Tibial artery (tissue), 4 donors: Measurements from ENCODE around the gene JAKMIP2.

Experiments
- DNase-seq, 2 donors: peaks; one replicate each; pipeline ENCODE4 v3.0.0-alpha.2; 2019
- H3K27ac ChIP-seq, 2 donors: fragments of 200-600 bp; sonication (generic) in 1 of 2; 1 replicate in 1 of 2; 2 replicates in 1 of 2; pipeline ENCODE4 v1.5.1; 2018 to 2019; ENCODE audit warnings: mild to moderate bottlenecking in 1 of 2
- H3K27me3 ChIP-seq, 2 donors: fragments of 200-600 bp; sonication (generic) in 1 of 2; one replicate each; pipeline versions ENCODE4 v1.5.1 to v1.6.0; 2016 to 2019
- H3K36me3 ChIP-seq, 3 donors: fragments of 200-600 bp; sonication (generic) in 2 of 3; one replicate each; pipeline ENCODE4 v1.5.1; 2016 to 2019; ENCODE audit warnings: mild to moderate bottlenecking in 2 of 3
- H3K4me1 ChIP-seq, 4 donors: fragments of 200-600 bp; sonication (generic) in 2 of 4; 1 replicate in 3 of 4; 2 replicates in 1 of 4; pipeline ENCODE4 v1.5.1; 2016 to 2019
- H3K4me3 ChIP-seq, 2 donors: fragments of 200-600 bp; sonication (generic) in 1 of 2; 1 replicate in 1 of 2; 2 replicates in 1 of 2; pipeline ENCODE4 v1.5.1; 2018 to 2019; ENCODE audit warnings: mild to moderate bottlenecking in 2 of 2
- H3K9me3 ChIP-seq, 3 donors: fragments of 200-600 bp; sonication (generic) in 1 of 3; one replicate each; pipeline ENCODE4 v1.5.1; 2016 to 2019
- CTCF ChIP-seq, 2 experiments: fragments of 200-600 bp in 1 of 2; fragments of 450-650 bp in 1 of 2; IDR thresholded peaks; one replicate each; pipeline ENCODE4 v1.5.1; 2017 to 2019; ENCODE audit warnings: antibody characterized with exemption in 2 of 2, mild to moderate bottlenecking in 1 of 2, moderate library complexity in 1 of 2
- intact Hi-C: fragments of 100-400 bp; cut with DNase I; formaldehyde crosslinking; loops from one replicate; pipeline ENCODE4 v1.15.0; 2023; ENCODE audit warnings: low total_unique reads

JAKMIP2 gene

GRCh38 chr5:147687118-147687517 lies 95.4 kb downstream of the JAKMIP2 start:
- Histone ChIP-seq H3K27me3 (no peaks in the 10 kb centered on the region), H3K4me1 (peaks cover 0 to 33% (median 5%) of the 10 kb centered on the region in 4 donors), H3K36me3 (no peaks in the 10 kb centered on the region), H3K4me3 (no peak overlapping the region), H3K27ac (no peak overlapping the region), H3K9me3 (no peaks in the 10 kb centered on the region)
- no peak for DNase-seq
- TF ChIP-seq CTCF (IDR thresholded peaks at IDR 0.05): no peak
- intact Hi-C loops: no loop called here

- no peak for TF ChIP-seq CTCF (IDR thresholded peaks at IDR 0.05)
- Histone ChIP-seq H3K4me1 (peaks cover 0 to 29% (median 5%) of the 10 kb centered on the region in 4 donors), H3K4me3 (no peak overlapping the region), H3K27me3 (no peaks in the 10 kb centered on the region), H3K36me3 (no peaks in the 10 kb centered on the region), H3K9me3 (no peaks in the 10 kb centered on the region), H3K27ac (no peak overlapping the region)
- DNase-seq: no peak
- intact Hi-C loops: no loop called here
Measured at GRCh38 chr5:147686421-147686820, 96.1 kb downstream of the JAKMIP2 start.

- no peak overlapping the region for H3K27ac ChIP-seq
- no peak overlapping the region for H3K4me3 ChIP-seq
- peaks cover 0 to 25% (median 5%) of the 10 kb centered on the region in 4 donors for H3K4me1 ChIP-seq
- no peaks in the 10 kb centered on the region for H3K9me3 ChIP-seq
- intact Hi-C loops: no loop called here
- H3K27me3 ChIP-seq: no peaks in the 10 kb centered on the region
- H3K36me3 ChIP-seq: no peaks in the 10 kb centered on the region
- no peak for TF ChIP-seq CTCF (IDR thresholded peaks at IDR 0.05)
- DNase-seq: no peak
Measured at GRCh38 chr5:147685993-147686392, 96.5 kb downstream of the JAKMIP2 start.

GRCh38 chr5:147675168-147675567 lies 107.4 kb downstream of the JAKMIP2 start:
- no peak overlapping the region for H3K27ac ChIP-seq
- no peaks in the 10 kb centered on the region for H3K9me3 ChIP-seq
- no peaks in the 10 kb centered on the region for H3K4me1 ChIP-seq
- H3K36me3 ChIP-seq: no peaks in the 10 kb centered on the region
- no peak overlapping the region for H3K4me3 ChIP-seq
- no peak for TF ChIP-seq CTCF (IDR thresholded peaks at IDR 0.05)
- intact Hi-C loops: no loop called here
- no peak for DNase-seq
- peaks cover 0 to 4% of the 10 kb centered on the region in 2 donors for H3K27me3 ChIP-seq

- H3K9me3 ChIP-seq: no peaks in the 10 kb centered on the region
- DNase-seq: no peak
Measured at GRCh38 chr5:147674411-147674810, 108.1 kb downstream of the JAKMIP2 start.

More at GRCh38 chr5:147674411-147674810, 108.1 kb downstream of the JAKMIP2 start:
- H3K27ac ChIP-seq: no peak overlapping the region
- peaks cover 0 to 4% of the 10 kb centered on the region in 2 donors for H3K27me3 ChIP-seq
- no peak for TF ChIP-seq CTCF (IDR thresholded peaks at IDR 0.05)
- no peak overlapping the region for H3K4me3 ChIP-seq
- intact Hi-C loops: no loop called here
- H3K36me3 ChIP-seq: no peaks in the 10 kb centered on the region
- H3K4me1 ChIP-seq: peaks cover 0 to 1% (median under 1%) of the 10 kb centered on the region in 4 donors
